PC-9 (cell line): ENCODE data around the gene NRG3.

Experiments used
- CTCF ChIP-seq: fragments of 200-600 bp; sonication (generic); conservative IDR thresholded peaks from 2 replicates; pipeline ENCODE4 v1.6.1; 2017; ENCODE audit warnings: mixed run types, antibody characterized with exemption, mild to moderate bottlenecking, moderate library complexity
- EZH2 ChIP-seq: fragments of 200-600 bp; sonication (generic); IDR thresholded peaks from 2 replicates; pipeline ENCODE4 v1.8.0; 2017; ENCODE audit warnings: antibody characterized with exemption, low read depth

GRCh38 chr10:82856957-82857613 lies 982.1 kb downstream of the NRG3 start:
- TF ChIP-seq CTCF (no peak), EZH2 (no peak)
